Activated CD4-positive, CD25-positive, alpha-beta regulatory T cell (primary cell): ENCODE results near the gene CRYBG2.
A peak's percentile ranks its signal among the peaks of the same experiment; 100 is the strongest.
"Not testable (repeated sequence)": the region's sequence is repeated elsewhere in the genome, so short reads cannot be mapped to it uniquely, and the experiment has no call there.

Source experiments
- DNase-seq, 4 experiments: peaks; one replicate each; lab custom pipeline; 2025; lab: John Stamatoyannopoulos, UW

Gene CRYBG2

GRCh38 chr1:26295194-26296138 is 58.5 kb downstream of the CRYBG2 start:
- no peak for DNase-seq

GRCh38 chr1:26293911-26294463 is 59.9 kb downstream of the CRYBG2 start:
- DNase-seq: no peak

- DNase-seq: not testable (repeated sequence)
These were observed 61.2 kb downstream of the CRYBG2 start for GRCh38 chr1:26292735-26293134.

GRCh38 chr1:26291939-26292338 is 62.0 kb downstream of the CRYBG2 start:
- no peak for DNase-seq

GRCh38 chr1:26291433-26291832 is 62.5 kb downstream of the CRYBG2 start:
- DNase-seq: no peak

- DNase-seq: no peak
These were observed 63.1 kb downstream of the CRYBG2 start for GRCh38 chr1:26290882-26291261.

- DNase-seq: no peak
These were observed 63.6 kb downstream of the CRYBG2 start for GRCh38 chr1:26290122-26290881.

GRCh38 chr1:26289158-26290059 is 64.5 kb downstream of the CRYBG2 start:
- DNase-seq: peak in 2 of 4 experiments; percentile 17 to 21

- DNase-seq: peak in 3 of 4 experiments; percentile 17 to 36 (median 28)
These were observed 65.5 kb downstream of the CRYBG2 start for GRCh38 chr1:26288311-26288941.

GRCh38 chr1:26287811-26288210 is 66.1 kb downstream of the CRYBG2 start:
- DNase-seq: no peak

- DNase-seq: peak in 2 of 4 experiments; percentile 61 to 73
These were observed 66.8 kb downstream of the CRYBG2 start for GRCh38 chr1:26287033-26287711.

GRCh38 chr1:26286064-26286416 is 67.9 kb downstream of the CRYBG2 start:
- DNase-seq: no peak

- DNase-seq: no peak
These were observed 68.4 kb downstream of the CRYBG2 start for GRCh38 chr1:26285366-26286063.

GRCh38 chr1:26284597-26285347 is 69.2 kb downstream of the CRYBG2 start:
- DNase-seq: peak; percentile 76 to 90 (median 85)

- no peak for DNase-seq
These were observed 69.9 kb downstream of the CRYBG2 start for GRCh38 chr1:26283871-26284596.

GRCh38 chr1:26283279-26283853 is 70.6 kb downstream of the CRYBG2 start:
- no peak for DNase-seq

GRCh38 chr1:26282401-26282918 is 71.5 kb downstream of the CRYBG2 start:
- no peak for DNase-seq

GRCh38 chr1:26281971-26282370 is 72.0 kb downstream of the CRYBG2 start:
- DNase-seq: no peak
